HCT116 (cell line): ENCODE results near the gene ITGA1. TPM values are rescaled to one million over a fixed set of nuclear protein-coding genes. Genes with fewer than 3 reads are reported as not detected.

Experiments
- ATAC-seq: fragments of 200-7000 bp; cut with Tn5 transposase; 2 replicates; pipeline ENCODE4 v1.9.1; 2020; ENCODE audit warnings: mild to moderate bottlenecking, moderate library complexity
- BruUV-seq: library from RNA; stranded (reverse); fragments of 400-500 nt; replicated peaks from 2 replicates; lab custom pipeline; 2021; lab: Mats Ljungman, UMichigan
- CTCF ChIA-PET: fragments of 300-600 bp; sonication (Branson Sonifier 250); formaldehyde crosslinking; loops from one replicate; lab custom pipeline; 2021; ENCODE audit warnings: antibody characterized with exemption; lab: Charles Lee
- POLR2A ChIA-PET: fragments of 300-600, 350-600 bp; sonication (Branson Sonifier 250); formaldehyde crosslinking; loops from one replicate; lab custom pipeline; 2021; ENCODE audit warnings: antibody characterized with exemption; lab: Charles Lee
- RAD21 ChIA-PET, 2 experiments: fragments of 300-600 bp; sonication (Branson Sonifier 250); formaldehyde crosslinking; loops; one replicate each; lab custom pipeline; 2023; ENCODE audit warnings: low total read pairs in 2 of 2; ENCODE audit not compliant: uncharacterized antibody in 2 of 2, unreplicated experiment in 2 of 2, low non-redundant PET in 1 of 2; lab: Charles Lee
- DNase-seq: peaks from one replicate; pipeline ENCODE4 v3.0.0-alpha.2; 2010; ENCODE audit warnings: low read depth, low spot score
- H2AFZ ChIP-seq: fragments of 200-600 bp; shearing (Covaris generic), sonication (generic); 2 replicates; pipeline ENCODE4 v1.6.1; 2017; ENCODE audit warnings: low read depth, mixed run types, mixed read lengths, antibody characterized with exemption, low read length; ENCODE audit not compliant: poor library complexity, severe bottlenecking
- H3K27ac ChIP-seq: 2 replicates; pipeline ENCODE4 v1.5.1; 2012; ENCODE audit warnings: low read depth, low read length
- H3K27me3 ChIP-seq: fragments of 200-600 bp; sonication (generic); 2 replicates; pipeline ENCODE4 v1.6.1; 2016; ENCODE audit warnings: mixed run types, low read length, mixed read lengths; ENCODE audit not compliant: insufficient read depth
- H3K36me3 ChIP-seq, 2 experiments: fragments of 200-500 bp in 1 of 2; fragments of 200-600 bp in 1 of 2; sonication (Bioruptor generic) in 1 of 2; sonication (generic) in 1 of 2; 2 replicates each; pipeline versions ENCODE4 v1.5.1 to v1.6.1; 2014 to 2016; ENCODE audit warnings: low read length in 2 of 2, inconsistent platforms in 1 of 2, mixed read lengths in 1 of 2, mixed run types in 1 of 2; ENCODE audit not compliant: insufficient read depth in 2 of 2, control insufficient read depth in 1 of 2
- H3K4me1 ChIP-seq, 2 experiments: fragments of 200-600 bp in 1 of 2; sonication (generic) in 1 of 2; 2 replicates each; pipeline versions ENCODE4 v1.5.1 to v1.6.1; 2012 to 2017; ENCODE audit warnings: low read length in 2 of 2, inconsistent platforms in 1 of 2, mild to moderate bottlenecking in 1 of 2, mixed read lengths in 1 of 2, mixed run types in 1 of 2, moderate library complexity in 1 of 2; ENCODE audit not compliant: insufficient read depth in 2 of 2, control insufficient read depth in 1 of 2
- H3K4me2 ChIP-seq: fragments of 200-600 bp; sonication (generic); 2 replicates; pipeline ENCODE4 v1.6.1; 2017; ENCODE audit warnings: mixed run types, low read length, mixed read lengths
- H3K4me3 ChIP-seq, 2 experiments: fragments of 200-600 bp in 1 of 2; sonication (generic) in 1 of 2; replicated peaks in 1 of 2; 2 replicates each; pipeline ENCODE4 v1.5.1; 2011 to 2016; ENCODE audit warnings: low read length in 2 of 2, control low read depth in 1 of 2, low read depth in 1 of 2, mild to moderate bottlenecking in 1 of 2, mixed read lengths in 1 of 2, mixed run types in 1 of 2
- H3K79me2 ChIP-seq: fragments of 200-600 bp; sonication (generic); 2 replicates; pipeline ENCODE4 v1.6.1; 2017; ENCODE audit warnings: mild to moderate bottlenecking, mixed run types, low read length, moderate library complexity, mixed read lengths; ENCODE audit not compliant: insufficient read depth
- H3K9ac ChIP-seq: fragments of 200-600 bp; sonication (generic); 2 replicates; pipeline ENCODE4 v1.6.1; 2016; ENCODE audit warnings: low read length, mixed read lengths
- H3K9me2 ChIP-seq: fragments of 200-600 bp; sonication (generic), shearing (Covaris generic); 2 replicates; pipeline ENCODE4 v1.6.1; 2017; ENCODE audit warnings: mixed run types, mild to moderate bottlenecking, moderate library complexity; ENCODE audit not compliant: insufficient read depth
- H3K9me3 ChIP-seq, 2 experiments: fragments of 200-500 bp in 1 of 2; fragments of 200-600 bp in 1 of 2; sonication (Bioruptor generic) in 1 of 2; sonication (generic) in 1 of 2; 2 replicates each; pipeline ENCODE4 v1.6.1; 2014 to 2017; ENCODE audit warnings: low read length in 2 of 2, mixed read lengths in 2 of 2, inconsistent platforms in 1 of 2, low read depth in 1 of 2, mild to moderate bottlenecking in 1 of 2, mixed run types in 1 of 2, moderate library complexity in 1 of 2; ENCODE audit not compliant: control insufficient read depth in 1 of 2, insufficient read depth in 1 of 2
- H4K20me1 ChIP-seq: fragments of 200-600 bp; sonication (generic), shearing (Covaris generic); 2 replicates; pipeline ENCODE4 v1.6.1; 2017; ENCODE audit warnings: mixed run types, mild to moderate bottlenecking, moderate library complexity; ENCODE audit not compliant: insufficient read depth
- ATF3 ChIP-seq: IDR thresholded peaks from 2 replicates; pipeline ENCODE4 v1.6.1; 2012
- CBX3 ChIP-seq: IDR thresholded peaks from 2 replicates; pipeline ENCODE4 v1.6.1; 2012; ENCODE audit warnings: low read depth
- EZH2 ChIP-seq: fragments of 200-600 bp; sonication (generic); IDR thresholded peaks from 2 replicates; pipeline ENCODE4 v1.6.1; 2017; ENCODE audit warnings: antibody characterized with exemption, mixed run types
- EZH2phosphoT487 ChIP-seq: fragments of 200-600 bp; IDR thresholded peaks from 2 replicates; pipeline ENCODE4 v1.6.1; 2018; ENCODE audit warnings: antibody characterized with exemption, borderline replicate concordance
- FOSL1 ChIP-seq: IDR thresholded peaks from 2 replicates; pipeline ENCODE4 v1.6.1; 2012; ENCODE audit warnings: low read depth
- POLR2A ChIP-seq: IDR thresholded peaks from 2 replicates; pipeline ENCODE4 v1.7.0; 2011; ENCODE audit warnings: borderline replicate concordance; ENCODE audit not compliant: insufficient read depth, insufficient read length; ENCODE audit errors: extremely low read depth
- POLR2AphosphoS5 ChIP-seq: IDR thresholded peaks from 2 replicates; pipeline ENCODE4 v1.6.1; 2011; ENCODE audit warnings: mild to moderate bottlenecking, low read depth, low read length, moderate library complexity
- SRF ChIP-seq: IDR thresholded peaks from 2 replicates; pipeline ENCODE4 v1.6.1; 2012; ENCODE audit warnings: low read depth
- TCF7L2 ChIP-seq: IDR thresholded peaks from 2 replicates; pipeline ENCODE4 v1.7.0; 2011; ENCODE audit warnings: borderline replicate concordance, inconsistent platforms; ENCODE audit not compliant: insufficient read depth, insufficient read length; ENCODE audit errors: extremely low read depth
- YY1 ChIP-seq: IDR thresholded peaks from 2 replicates; pipeline ENCODE4 v1.6.1; 2011; ENCODE audit warnings: low read length, low read depth, moderate library complexity, mild to moderate bottlenecking; ENCODE audit not compliant: insufficient replicate concordance; ENCODE audit errors: extremely low read depth
- ZFX ChIP-seq: fragments of 450-650 bp; IDR thresholded peaks from 2 replicates; pipeline ENCODE4 v1.6.1; 2017
- ZNF274 ChIP-seq: fragments of 200-500 bp; sonication (Bioruptor generic); IDR thresholded peaks from 2 replicates; pipeline ENCODE4 v1.6.1; 2014; ENCODE audit warnings: mild to moderate bottlenecking, low read depth, low read length, inconsistent platforms
- intact Hi-C: fragments of 100-400 bp; cut with micrococcal nuclease; formaldehyde crosslinking; loops from 2 replicates; pipeline ENCODE4 v1.10.0; 2022
- total RNA-seq: library from RNA; stranded (reverse); gene quantifications from one replicate; pipeline ENCODE4 v1.2.1, GENCODE V29; 2021; ENCODE audit not compliant: unreplicated experiment
- TF ChIP-seq, protein P1 (sequence below): IDR thresholded peaks from 2 replicates; pipeline ENCODE4 v1.6.1; 2012
- TF ChIP-seq, protein P2 (sequence below): IDR thresholded peaks from 2 replicates; pipeline ENCODE4 v1.6.1; 2012; ENCODE audit warnings: low read depth
- TF ChIP-seq, protein P3 (sequence below), 3 experiments: fragments of 200-600 bp in 1 of 3; sonication (generic) in 1 of 3; IDR thresholded peaks in 2 of 3; conservative IDR thresholded peaks in 1 of 3; 2 replicates each; pipeline ENCODE4 v1.5.1; 2012 to 2017; ENCODE audit warnings: low read depth in 2 of 3, low read length in 2 of 3, antibody characterized with exemption in 1 of 3, borderline replicate concordance in 1 of 3, control low read depth in 1 of 3, mild to moderate bottlenecking in 1 of 3, mixed read lengths in 1 of 3, mixed run types in 1 of 3, moderate library complexity in 1 of 3; ENCODE audit not compliant: insufficient read depth in 1 of 3
- TF ChIP-seq, protein P4 (sequence below): IDR thresholded peaks from 2 replicates; pipeline ENCODE4 v1.6.1; 2011; ENCODE audit warnings: mild to moderate bottlenecking, low read length, moderate library complexity; ENCODE audit not compliant: insufficient replicate concordance; ENCODE audit errors: extremely low read depth

ITGA1 gene
- total RNA-seq, 1 experiment from 2014 or later, result 1.8 TPM

DNA sequence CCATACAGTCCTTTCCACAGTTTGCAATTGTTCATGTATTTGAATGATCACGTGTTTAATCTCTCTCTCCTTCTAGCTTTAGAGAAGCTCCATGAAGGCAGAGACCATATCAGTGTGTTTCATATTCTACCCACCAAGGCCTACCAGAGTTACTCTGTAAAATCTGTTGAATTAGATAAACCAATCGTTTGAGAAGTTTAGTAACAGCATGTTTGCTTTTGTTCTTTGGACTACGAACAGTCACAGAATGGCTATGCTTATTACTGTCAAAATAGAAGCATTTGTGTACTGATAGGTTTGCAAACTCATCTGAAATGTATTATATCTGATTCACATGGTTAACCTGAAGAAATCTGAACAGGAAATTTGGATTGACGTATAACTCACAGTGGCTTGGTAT lies 93.8 kb downstream of the ITGA1 start:
- Histone ChIP-seq H4K20me1 (no peaks in the 10 kb centered on the region), H3K4me1 (no peaks in the 10 kb centered on the region), H3K27me3 (no peaks in the 10 kb centered on the region), H3K79me2 (no peaks in the 10 kb centered on the region), H3K9me3 (no peaks in the 10 kb centered on the region), H3K9ac (no peak overlapping the region), H3K27ac (no peak overlapping the region), H3K4me3 (no peak overlapping the region), H3K36me3 (no peaks in the 10 kb centered on the region), H3K9me2 (no peaks in the 10 kb centered on the region), H3K4me2 (no peak overlapping the region), H2AFZ (no peak overlapping the region)
- ChIA-PET POLR2A (no interaction called here), CTCF (no interaction called here), RAD21 (no interaction called here)
- ATAC-seq (no peak), DNase-seq (no peak)
- BruUV-seq, result no TSS peak
- intact Hi-C loops, result no loop called here
- TF ChIP-seq, protein P1, sequence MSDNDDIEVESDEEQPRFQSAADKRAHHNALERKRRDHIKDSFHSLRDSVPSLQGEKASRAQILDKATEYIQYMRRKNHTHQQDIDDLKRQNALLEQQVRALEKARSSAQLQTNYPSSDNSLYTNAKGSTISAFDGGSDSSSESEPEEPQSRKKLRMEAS, result no peak
- TF ChIP-seq POLR2A (no peak), EZH2 (no peak), CBX3 (no peak), ZFX (no peak), ZNF274 (no peak), FOSL1 (no peak), EZH2phosphoT487 (no peak), ATF3 (no peak), TCF7L2 (no peak), YY1 (no peak), SRF (no peak), POLR2AphosphoS5 (no peak)
- TF ChIP-seq, protein P2, sequence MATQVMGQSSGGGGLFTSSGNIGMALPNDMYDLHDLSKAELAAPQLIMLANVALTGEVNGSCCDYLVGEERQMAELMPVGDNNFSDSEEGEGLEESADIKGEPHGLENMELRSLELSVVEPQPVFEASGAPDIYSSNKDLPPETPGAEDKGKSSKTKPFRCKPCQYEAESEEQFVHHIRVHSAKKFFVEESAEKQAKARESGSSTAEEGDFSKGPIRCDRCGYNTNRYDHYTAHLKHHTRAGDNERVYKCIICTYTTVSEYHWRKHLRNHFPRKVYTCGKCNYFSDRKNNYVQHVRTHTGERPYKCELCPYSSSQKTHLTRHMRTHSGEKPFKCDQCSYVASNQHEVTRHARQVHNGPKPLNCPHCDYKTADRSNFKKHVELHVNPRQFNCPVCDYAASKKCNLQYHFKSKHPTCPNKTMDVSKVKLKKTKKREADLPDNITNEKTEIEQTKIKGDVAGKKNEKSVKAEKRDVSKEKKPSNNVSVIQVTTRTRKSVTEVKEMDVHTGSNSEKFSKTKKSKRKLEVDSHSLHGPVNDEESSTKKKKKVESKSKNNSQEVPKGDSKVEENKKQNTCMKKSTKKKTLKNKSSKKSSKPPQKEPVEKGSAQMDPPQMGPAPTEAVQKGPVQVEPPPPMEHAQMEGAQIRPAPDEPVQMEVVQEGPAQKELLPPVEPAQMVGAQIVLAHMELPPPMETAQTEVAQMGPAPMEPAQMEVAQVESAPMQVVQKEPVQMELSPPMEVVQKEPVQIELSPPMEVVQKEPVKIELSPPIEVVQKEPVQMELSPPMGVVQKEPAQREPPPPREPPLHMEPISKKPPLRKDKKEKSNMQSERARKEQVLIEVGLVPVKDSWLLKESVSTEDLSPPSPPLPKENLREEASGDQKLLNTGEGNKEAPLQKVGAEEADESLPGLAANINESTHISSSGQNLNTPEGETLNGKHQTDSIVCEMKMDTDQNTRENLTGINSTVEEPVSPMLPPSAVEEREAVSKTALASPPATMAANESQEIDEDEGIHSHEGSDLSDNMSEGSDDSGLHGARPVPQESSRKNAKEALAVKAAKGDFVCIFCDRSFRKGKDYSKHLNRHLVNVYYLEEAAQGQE, result no peak
- TF ChIP-seq, protein P3, sequence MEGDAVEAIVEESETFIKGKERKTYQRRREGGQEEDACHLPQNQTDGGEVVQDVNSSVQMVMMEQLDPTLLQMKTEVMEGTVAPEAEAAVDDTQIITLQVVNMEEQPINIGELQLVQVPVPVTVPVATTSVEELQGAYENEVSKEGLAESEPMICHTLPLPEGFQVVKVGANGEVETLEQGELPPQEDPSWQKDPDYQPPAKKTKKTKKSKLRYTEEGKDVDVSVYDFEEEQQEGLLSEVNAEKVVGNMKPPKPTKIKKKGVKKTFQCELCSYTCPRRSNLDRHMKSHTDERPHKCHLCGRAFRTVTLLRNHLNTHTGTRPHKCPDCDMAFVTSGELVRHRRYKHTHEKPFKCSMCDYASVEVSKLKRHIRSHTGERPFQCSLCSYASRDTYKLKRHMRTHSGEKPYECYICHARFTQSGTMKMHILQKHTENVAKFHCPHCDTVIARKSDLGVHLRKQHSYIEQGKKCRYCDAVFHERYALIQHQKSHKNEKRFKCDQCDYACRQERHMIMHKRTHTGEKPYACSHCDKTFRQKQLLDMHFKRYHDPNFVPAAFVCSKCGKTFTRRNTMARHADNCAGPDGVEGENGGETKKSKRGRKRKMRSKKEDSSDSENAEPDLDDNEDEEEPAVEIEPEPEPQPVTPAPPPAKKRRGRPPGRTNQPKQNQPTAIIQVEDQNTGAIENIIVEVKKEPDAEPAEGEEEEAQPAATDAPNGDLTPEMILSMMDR (IDR thresholded peaks at IDR 0.05 in 2 of 3, conservative IDR thresholded peaks at IDR 0.05 in 1 of 3; ENCODE audit: borderline replicate concordance in 1 of 3, insufficient read depth in 1 of 3, low read depth in 2 of 3, low read length in 2 of 3), result no peak
- TF ChIP-seq, protein P4, sequence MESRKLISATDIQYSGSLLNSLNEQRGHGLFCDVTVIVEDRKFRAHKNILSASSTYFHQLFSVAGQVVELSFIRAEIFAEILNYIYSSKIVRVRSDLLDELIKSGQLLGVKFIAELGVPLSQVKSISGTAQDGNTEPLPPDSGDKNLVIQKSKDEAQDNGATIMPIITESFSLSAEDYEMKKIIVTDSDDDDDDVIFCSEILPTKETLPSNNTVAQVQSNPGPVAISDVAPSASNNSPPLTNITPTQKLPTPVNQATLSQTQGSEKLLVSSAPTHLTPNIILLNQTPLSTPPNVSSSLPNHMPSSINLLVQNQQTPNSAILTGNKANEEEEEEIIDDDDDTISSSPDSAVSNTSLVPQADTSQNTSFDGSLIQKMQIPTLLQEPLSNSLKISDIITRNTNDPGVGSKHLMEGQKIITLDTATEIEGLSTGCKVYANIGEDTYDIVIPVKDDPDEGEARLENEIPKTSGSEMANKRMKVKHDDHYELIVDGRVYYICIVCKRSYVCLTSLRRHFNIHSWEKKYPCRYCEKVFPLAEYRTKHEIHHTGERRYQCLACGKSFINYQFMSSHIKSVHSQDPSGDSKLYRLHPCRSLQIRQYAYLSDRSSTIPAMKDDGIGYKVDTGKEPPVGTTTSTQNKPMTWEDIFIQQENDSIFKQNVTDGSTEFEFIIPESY, result no peak
